ENCODE data around the gene RPS6KA5. TPM values are rescaled to one million over a fixed set of nuclear protein-coding genes. Genes with fewer than 3 reads are reported as not detected.
A peak's percentile ranks its signal among the peaks of the same experiment; 100 is the strongest.
"Not testable (repeated sequence)": the region's sequence is repeated elsewhere in the genome, so short reads cannot be mapped to it uniquely, and the experiment has no call there.

Gene RPS6KA5
- total RNA-seq, 1 donor from 2014 or later = 9.1 TPM

GRCh38 chr14:90985601-90986242, 74.7 kb downstream of the RPS6KA5 start:
- ATAC-seq = no peak

- no peak for ATAC-seq
Observed at GRCh38 chr14:90983560-90983959, 76.9 kb downstream of the RPS6KA5 start.

DNA sequence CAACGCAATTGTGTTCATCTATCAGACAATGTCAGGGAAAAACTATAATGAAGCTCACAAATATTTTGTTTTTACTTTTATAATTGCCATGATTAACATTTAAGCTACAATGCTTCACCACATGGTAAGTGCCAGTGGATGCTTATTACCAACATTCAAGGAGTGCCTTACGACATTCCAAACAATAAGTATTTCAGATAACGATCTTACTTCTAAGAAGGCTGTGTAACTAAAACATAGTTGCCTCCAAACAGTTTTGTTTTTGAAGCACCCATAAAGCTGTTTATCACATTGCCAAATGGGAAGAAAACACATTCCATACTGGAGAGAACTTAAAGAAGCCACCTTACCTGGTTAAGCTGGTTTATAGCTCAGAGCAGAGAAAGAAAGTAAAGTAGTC, 78.8 kb downstream of the RPS6KA5 start:
- no peak for ATAC-seq

- not testable (repeated sequence) for ATAC-seq
Observed at GRCh38 chr14:90980636-90981035, 79.8 kb downstream of the RPS6KA5 start.

DNA sequence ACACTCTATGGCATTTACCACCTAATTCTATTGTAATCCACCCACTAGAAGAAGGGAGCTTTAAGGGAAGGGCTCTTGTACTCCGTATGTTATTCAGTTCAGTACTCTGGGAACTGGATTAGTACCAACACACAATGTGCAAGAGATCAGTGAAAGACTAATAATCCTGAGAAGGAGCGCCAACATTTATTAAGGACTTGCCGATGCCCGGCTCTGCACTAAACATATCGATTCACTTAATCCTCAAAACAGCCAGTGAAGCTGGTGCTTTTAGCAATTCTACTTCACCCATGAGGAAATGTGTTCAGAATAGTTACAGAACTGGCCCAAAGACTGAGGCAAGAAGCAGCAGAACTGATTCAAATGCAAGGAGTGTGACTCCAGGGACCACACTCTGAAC, 80.9 kb downstream of the RPS6KA5 start:
- ATAC-seq = no peak

DNA sequence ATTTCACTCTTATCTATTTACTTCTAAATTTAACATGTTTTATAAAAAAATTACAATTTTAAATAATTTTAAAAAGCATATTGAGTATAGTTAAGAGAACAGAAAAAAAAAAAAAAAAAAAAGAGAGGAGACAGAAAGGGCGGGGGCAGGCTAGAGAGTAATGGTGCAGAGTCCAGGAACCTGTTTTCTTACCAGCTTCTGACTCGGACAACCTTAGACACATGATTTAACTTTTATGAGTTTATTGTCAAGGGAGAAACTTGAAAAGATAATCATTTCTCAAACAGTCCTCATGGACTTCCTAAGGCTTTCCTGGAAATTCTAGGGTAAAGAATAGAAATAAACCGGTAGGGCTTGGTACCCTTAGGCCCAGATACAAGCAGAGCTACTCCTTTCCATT, 84.3 kb downstream of the RPS6KA5 start:
- ATAC-seq = no peak

DNA sequence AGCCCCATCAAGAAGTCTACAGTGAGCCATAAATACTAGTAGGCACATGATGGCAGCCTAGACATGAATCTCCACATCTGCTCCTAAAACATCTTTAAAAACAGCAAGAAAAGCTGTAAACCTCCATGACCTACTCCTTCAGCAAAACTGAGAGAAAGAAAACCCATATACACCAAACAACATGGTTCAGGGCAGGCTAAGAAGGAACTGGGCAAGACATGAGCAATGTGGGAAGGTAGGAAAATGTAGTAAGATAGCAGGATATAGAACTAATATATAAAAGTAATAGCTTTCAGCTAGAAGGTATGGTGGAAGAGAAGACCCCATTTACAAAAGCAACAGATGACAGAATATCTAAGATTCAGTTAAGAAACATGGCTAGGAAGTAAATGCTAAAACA, 88.8 kb downstream of the RPS6KA5 start:
- ATAC-seq = no peak

- no peak for ATAC-seq
Observed at GRCh38 chr14:90970167-90970600, 90.3 kb downstream of the RPS6KA5 start.

DNA sequence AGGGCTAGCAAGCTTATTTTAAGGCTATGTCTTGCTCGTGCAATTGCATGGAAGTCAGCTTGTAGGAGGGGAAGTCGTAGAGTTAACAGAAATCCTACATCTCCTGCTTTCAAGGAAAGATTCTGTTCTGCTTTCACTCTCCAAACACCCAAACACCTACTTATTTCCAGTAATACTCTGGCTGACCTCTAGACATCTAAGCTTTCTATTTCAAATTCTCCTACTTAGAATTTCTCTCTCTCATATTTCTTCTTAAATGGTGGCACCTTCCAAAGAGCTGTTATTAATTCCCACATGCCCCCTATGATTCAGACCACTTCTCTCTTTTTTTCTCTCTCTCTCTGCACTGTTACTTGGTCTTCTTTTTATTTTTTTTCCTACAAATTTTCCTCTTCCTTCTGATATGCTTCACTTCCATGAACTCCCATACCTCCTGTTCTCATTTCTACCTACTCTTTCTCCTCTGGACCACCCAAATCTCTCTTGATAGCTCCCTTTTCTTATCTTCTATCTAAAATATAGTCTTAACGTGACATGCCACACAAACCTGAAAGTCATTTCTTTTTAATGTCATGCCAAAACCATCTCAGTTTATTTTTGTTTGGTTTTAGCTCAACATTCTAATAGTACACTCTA, 90.8 kb downstream of the RPS6KA5 start:
- no peak for ATAC-seq

GRCh38 chr14:90968025-90968424, 92.4 kb downstream of the RPS6KA5 start:
- ATAC-seq = no peak

GRCh38 chr14:90966493-90966892, 93.9 kb downstream of the RPS6KA5 start:
- ATAC-seq = no peak

GRCh38 chr14:90965765-90966164, 94.7 kb downstream of the RPS6KA5 start:
- no peak for ATAC-seq

DNA sequence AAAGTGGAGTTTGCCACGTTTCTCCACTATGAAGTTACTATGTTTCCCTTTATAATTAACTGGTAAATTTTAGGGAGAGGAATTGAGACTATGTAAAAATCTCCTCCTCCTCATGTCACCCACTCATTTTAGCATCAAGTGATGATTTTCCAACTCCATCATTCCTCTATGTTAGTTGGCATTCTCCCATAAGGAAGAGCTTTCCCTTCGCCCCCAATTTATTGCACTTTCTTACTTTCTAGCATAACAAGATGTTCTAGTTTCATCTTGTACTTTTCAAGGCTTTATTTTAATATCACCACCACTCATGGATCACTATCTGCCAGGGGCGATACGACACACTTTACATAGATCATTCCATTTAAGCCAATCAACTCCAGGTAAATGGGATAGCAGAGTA, 97.1 kb downstream of the RPS6KA5 start:
- ATAC-seq = no peak

- no peak for ATAC-seq
Observed at GRCh38 chr14:90962505-90963109, 97.8 kb downstream of the RPS6KA5 start.

DNA sequence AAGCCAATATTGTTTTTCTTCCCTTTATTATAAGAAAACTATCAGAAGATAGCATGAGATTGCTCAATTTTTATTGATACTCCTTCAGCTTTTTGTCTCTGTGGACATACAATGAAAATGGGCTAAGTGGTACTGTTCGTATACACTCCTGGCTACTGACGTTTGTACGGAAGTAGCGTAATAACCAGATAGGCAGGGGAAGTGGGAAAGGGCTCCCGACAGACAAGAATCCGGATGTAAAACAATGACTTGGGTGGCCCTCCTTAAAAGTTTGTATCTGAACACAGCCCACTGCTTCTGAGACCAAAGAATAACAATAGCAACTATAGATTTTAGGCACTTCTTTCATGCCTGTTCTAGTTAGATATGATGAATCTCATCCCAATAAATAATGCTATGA, 99.6 kb downstream of the RPS6KA5 start:
- ATAC-seq = no peak

GRCh38 chr14:90959344-90959743, 101.1 kb downstream of the RPS6KA5 start:
- ATAC-seq = no peak

DNA sequence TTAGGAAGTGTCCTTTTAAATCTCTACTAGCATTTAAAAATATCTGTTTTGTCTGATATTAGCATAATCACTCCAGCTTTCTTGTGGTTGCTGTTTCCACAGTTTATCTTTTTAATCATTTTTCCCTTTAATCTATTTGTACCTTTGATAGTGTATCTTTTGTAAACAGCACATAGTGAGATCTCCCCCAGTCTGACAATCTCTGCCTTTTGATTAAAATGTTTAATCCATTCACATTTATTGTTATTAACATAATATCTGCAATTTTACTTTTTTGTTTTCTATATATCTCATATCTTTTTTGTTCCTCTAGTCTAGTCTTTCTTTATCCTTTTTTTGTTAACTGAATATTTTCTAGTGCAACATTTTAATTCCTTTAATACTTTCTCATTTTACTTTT, 104.2 kb downstream of the RPS6KA5 start:
- ATAC-seq = no peak

DNA sequence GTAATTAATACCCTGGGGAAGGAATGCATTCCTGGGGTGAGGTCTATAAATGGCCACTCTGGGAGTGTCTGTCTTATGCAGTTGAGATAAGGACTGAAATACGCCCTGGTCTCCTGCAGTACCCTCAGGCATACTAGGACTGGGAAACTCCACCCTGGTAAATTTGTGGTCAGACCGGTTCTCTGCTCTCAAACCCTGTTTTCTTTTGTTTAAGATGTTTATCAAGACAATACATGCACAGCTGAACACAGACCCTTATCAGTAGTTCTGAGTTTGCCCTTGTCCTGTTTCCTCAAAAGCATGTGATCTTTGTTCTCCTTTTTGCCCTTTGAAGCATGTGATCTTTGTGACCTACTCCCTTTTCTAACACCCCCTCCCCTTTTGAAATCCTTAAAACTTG, 106.8 kb downstream of the RPS6KA5 start:
- not testable (repeated sequence) for ATAC-seq

DNA sequence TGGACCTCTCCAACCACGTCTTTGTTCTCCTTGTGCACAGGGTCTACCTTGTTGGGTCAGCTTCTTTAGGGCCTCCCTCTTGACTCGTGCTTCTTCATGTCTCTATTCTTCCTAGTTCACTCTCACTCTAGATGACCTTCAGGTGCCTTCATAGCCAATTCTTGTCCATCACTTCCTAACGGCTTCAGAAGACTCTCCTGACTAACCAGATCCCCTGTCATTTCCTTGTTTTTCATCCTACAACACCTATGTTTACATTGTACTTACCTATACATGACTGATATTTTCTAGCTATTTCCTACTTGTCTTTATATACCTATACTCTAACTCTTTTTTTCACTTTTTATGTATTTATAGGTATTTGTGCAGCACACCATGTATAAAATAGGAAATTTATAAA, 117.1 kb downstream of the RPS6KA5 start:
- ATAC-seq = peak; percentile 49

- no peak for ATAC-seq
Observed at GRCh38 chr14:90942511-90942910, 117.9 kb downstream of the RPS6KA5 start.

DNA sequence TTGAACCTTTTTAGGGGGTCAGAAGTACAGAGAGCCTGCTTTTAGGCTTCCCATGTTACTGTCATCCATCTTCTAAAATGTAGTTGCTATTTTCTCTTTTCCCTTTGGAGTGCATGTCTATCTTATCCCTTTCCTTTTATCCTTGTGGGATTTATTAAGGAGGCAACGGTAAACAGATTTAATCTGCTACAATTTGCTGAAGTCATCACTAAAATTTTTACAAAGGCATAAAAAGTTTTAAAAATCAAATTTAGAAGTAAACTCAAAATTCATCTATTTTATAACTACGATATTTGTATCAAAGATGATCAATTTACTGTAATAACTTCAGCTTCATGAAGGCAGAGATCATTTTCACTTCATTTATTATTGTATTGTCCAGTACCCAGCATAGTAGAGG, 118.7 kb downstream of the RPS6KA5 start:
- no peak for ATAC-seq

DNA sequence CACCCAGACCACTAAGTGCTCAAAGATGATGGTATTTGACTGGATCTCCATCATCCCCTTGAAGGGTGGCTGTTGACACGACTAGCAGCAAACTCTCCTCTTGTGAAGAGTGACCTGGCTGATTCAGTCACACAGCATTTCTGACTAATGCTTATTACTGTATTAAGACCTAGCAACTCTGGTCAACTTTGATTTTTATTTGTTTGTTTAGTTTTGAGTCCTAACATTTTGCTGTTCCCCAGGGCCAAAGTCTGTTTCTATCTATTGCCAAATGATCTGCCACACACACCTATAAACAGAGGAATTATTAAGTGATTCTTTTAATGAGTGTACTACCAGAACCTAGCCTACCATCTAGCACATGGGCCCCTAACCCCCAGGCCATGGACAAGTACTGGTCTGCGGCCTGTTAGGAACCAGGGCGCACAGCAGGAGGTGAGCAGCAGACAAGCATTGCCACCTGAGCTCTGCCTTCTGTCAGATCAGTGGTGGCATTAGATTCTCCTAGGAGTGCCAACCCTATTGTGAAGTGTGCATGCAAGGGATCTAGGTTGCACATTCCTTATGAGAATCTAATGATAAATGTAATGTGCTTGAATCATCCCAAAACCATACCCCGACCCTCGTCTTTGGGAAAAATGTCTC, 120.0 kb downstream of the RPS6KA5 start:
- no peak for ATAC-seq

DNA sequence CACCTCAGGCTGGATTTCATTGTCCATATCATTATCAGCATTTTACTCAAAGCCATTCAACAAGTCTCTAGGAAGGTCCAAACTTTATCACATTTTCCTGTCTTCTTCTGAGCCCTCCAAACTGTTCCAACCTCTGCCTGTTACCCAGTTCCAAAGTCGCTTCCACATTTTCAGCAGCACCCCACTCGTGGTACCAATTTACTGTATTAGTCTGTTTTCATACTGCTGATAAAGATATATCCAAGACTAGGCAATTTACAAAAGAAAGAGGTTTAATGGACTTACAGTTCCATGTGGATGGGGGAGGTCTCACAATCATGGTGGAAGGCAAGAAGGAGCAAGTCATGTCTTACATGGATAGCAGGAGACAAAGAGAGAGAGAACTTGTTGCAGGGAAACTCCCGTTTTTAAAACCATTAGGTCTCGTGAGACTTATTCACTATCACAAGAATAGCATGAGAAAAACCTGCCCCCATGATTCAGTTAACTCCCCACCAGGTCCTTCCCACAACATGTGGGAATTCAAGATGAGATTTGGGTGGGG, 121.1 kb downstream of the RPS6KA5 start:
- ATAC-seq = not testable (repeated sequence)

Measured in esophagus mucosa (tissue), 1 donor.